Measurements from ENCODE around the gene TMEM132C. TPM values are rescaled to one million over a fixed set of nuclear protein-coding genes. Genes with fewer than 3 reads are reported as not detected.

The TMEM132C gene
- total and polyA plus RNA-seq, 4 donors, result 0.05 to 0.08 (median 0.05) TPM; not detected in 1

DNA sequence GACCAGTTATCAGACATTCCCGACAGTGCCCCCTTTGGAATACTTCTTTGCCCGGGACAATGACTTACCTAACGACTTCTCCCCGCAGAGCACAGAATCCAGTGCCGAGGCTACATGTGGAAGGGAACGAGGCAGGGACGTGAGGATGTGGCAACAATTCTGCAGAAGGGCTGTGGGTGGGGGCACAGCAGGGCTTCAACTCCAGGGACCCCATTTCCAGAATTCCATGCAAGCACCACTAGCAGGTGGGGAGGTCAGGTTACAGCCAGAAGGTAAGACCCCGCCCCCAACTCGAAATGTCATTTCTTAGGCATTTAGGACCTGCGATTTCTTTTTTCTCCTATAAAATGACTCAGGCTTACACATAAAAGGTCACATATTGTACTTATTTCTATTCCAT, 207.9 kb downstream of the TMEM132C start:
- WGBS, result 64% methylated on average over 10 of the region's 10 CpGs
- no peak for DNase-seq (ENCODE audit: low spot score)
- Histone ChIP-seq H3K4me3 (ENCODE audit: low read depth in 1 of 3, low read length in 3 of 3) (no peak overlapping the region), H3K9me3 (ENCODE audit: control insufficient read depth in 4 of 4, low read length in 3 of 4) (no peaks in the 10 kb centered on the region), H3K27me3 (ENCODE audit: control insufficient read depth in 4 of 4, insufficient read depth in 4 of 4, low read length in 3 of 4) (no peaks in the 10 kb centered on the region), H3K36me3 (ENCODE audit: control insufficient read depth in 4 of 4, insufficient read depth in 3 of 4, low read depth in 1 of 4, low read length in 3 of 4) (no peaks in the 10 kb centered on the region), H3K27ac (ENCODE audit: low read depth in 1 of 2, low read length in 2 of 2) (no peak overlapping the region), H3K4me1 (ENCODE audit: control insufficient read depth in 4 of 4, insufficient read depth in 4 of 4, low read length in 3 of 4) (no peaks in the 10 kb centered on the region), H3K9ac (ENCODE audit: low read depth in 1 of 2, low read length in 2 of 2) (no peak overlapping the region)
- TF ChIP-seq, protein P1, sequence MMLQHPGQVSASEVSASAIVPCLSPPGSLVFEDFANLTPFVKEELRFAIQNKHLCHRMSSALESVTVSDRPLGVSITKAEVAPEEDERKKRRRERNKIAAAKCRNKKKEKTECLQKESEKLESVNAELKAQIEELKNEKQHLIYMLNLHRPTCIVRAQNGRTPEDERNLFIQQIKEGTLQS (IDR thresholded peaks at IDR 0.05), result no peak
- TF ChIP-seq EGR1 (IDR thresholded peaks at IDR 0.05; ENCODE audit: low read depth in 2 of 2), result no peak
- no peak for TF ChIP-seq RAD21 (IDR thresholded peaks at IDR 0.05)
- TF ChIP-seq, protein P2, sequence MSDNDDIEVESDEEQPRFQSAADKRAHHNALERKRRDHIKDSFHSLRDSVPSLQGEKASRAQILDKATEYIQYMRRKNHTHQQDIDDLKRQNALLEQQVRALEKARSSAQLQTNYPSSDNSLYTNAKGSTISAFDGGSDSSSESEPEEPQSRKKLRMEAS (IDR thresholded peaks at IDR 0.05), result no peak
- TF ChIP-seq YY1 (IDR thresholded peaks at IDR 0.05), result no peak
- no peak for TF ChIP-seq GABPA (IDR thresholded peaks at IDR 0.05 in 1 of 2, conservative IDR thresholded peaks at IDR 0.05 in 1 of 2)
- no peak for TF ChIP-seq HNF4G (IDR thresholded peaks at IDR 0.05)
- TF ChIP-seq, protein P3, sequence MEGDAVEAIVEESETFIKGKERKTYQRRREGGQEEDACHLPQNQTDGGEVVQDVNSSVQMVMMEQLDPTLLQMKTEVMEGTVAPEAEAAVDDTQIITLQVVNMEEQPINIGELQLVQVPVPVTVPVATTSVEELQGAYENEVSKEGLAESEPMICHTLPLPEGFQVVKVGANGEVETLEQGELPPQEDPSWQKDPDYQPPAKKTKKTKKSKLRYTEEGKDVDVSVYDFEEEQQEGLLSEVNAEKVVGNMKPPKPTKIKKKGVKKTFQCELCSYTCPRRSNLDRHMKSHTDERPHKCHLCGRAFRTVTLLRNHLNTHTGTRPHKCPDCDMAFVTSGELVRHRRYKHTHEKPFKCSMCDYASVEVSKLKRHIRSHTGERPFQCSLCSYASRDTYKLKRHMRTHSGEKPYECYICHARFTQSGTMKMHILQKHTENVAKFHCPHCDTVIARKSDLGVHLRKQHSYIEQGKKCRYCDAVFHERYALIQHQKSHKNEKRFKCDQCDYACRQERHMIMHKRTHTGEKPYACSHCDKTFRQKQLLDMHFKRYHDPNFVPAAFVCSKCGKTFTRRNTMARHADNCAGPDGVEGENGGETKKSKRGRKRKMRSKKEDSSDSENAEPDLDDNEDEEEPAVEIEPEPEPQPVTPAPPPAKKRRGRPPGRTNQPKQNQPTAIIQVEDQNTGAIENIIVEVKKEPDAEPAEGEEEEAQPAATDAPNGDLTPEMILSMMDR (IDR thresholded peaks at IDR 0.05; ENCODE audit: low read depth, low read length, missing input control), result no peak
- TF ChIP-seq JUND (IDR thresholded peaks at IDR 0.05), result no peak
- TF ChIP-seq FOXA1 (IDR thresholded peaks at IDR 0.05), result no peak
- TF ChIP-seq, protein P4, sequence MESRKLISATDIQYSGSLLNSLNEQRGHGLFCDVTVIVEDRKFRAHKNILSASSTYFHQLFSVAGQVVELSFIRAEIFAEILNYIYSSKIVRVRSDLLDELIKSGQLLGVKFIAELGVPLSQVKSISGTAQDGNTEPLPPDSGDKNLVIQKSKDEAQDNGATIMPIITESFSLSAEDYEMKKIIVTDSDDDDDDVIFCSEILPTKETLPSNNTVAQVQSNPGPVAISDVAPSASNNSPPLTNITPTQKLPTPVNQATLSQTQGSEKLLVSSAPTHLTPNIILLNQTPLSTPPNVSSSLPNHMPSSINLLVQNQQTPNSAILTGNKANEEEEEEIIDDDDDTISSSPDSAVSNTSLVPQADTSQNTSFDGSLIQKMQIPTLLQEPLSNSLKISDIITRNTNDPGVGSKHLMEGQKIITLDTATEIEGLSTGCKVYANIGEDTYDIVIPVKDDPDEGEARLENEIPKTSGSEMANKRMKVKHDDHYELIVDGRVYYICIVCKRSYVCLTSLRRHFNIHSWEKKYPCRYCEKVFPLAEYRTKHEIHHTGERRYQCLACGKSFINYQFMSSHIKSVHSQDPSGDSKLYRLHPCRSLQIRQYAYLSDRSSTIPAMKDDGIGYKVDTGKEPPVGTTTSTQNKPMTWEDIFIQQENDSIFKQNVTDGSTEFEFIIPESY (IDR thresholded peaks at IDR 0.05), result no peak
- TF ChIP-seq RXRA (IDR thresholded peaks at IDR 0.05), result no peak
- TF ChIP-seq SP1 (IDR thresholded peaks at IDR 0.05), result no peak
- TF ChIP-seq HNF4A (conservative IDR thresholded peaks at IDR 0.05), result no peak
- TF ChIP-seq FOXA2 (IDR thresholded peaks at IDR 0.05), result no peak

DNA sequence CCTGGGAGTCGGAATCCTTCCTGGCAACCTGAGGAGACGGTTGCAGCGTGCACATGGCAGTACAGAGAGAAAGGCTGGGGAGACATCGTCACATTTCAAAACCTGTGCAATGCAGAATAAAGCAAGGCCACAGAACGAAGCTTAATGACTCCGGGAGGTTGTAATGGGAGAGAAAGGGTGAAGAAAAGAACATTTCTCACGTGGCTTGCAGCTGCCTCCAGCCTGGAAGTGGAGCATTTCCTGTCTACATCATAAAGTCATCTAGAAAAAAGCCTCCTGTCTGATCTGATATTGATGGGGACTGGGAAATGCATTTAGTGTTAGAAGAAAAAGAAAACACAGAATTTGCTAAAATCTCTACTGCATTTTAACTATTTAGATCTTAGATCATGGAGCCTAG, 209.3 kb downstream of the TMEM132C start:
- 53% methylated on average over 7 of the region's 7 CpGs for WGBS
- no peak overlapping the region for H3K9ac ChIP-seq (ENCODE audit: low read depth in 1 of 2, low read length in 2 of 2)
- H3K9me3 ChIP-seq (ENCODE audit: control insufficient read depth in 4 of 4, low read length in 3 of 4), result no peaks in the 10 kb centered on the region
- H3K36me3 ChIP-seq (ENCODE audit: control insufficient read depth in 4 of 4, insufficient read depth in 3 of 4, low read depth in 1 of 4, low read length in 3 of 4), result no peaks in the 10 kb centered on the region
- H3K27ac ChIP-seq (ENCODE audit: low read depth in 1 of 2, low read length in 2 of 2), result no peak overlapping the region
- H3K4me3 ChIP-seq (ENCODE audit: low read depth in 1 of 3, low read length in 3 of 3), result no peak overlapping the region
- TF ChIP-seq, protein P4 (IDR thresholded peaks at IDR 0.05), result no peak
- TF ChIP-seq, protein P5, sequence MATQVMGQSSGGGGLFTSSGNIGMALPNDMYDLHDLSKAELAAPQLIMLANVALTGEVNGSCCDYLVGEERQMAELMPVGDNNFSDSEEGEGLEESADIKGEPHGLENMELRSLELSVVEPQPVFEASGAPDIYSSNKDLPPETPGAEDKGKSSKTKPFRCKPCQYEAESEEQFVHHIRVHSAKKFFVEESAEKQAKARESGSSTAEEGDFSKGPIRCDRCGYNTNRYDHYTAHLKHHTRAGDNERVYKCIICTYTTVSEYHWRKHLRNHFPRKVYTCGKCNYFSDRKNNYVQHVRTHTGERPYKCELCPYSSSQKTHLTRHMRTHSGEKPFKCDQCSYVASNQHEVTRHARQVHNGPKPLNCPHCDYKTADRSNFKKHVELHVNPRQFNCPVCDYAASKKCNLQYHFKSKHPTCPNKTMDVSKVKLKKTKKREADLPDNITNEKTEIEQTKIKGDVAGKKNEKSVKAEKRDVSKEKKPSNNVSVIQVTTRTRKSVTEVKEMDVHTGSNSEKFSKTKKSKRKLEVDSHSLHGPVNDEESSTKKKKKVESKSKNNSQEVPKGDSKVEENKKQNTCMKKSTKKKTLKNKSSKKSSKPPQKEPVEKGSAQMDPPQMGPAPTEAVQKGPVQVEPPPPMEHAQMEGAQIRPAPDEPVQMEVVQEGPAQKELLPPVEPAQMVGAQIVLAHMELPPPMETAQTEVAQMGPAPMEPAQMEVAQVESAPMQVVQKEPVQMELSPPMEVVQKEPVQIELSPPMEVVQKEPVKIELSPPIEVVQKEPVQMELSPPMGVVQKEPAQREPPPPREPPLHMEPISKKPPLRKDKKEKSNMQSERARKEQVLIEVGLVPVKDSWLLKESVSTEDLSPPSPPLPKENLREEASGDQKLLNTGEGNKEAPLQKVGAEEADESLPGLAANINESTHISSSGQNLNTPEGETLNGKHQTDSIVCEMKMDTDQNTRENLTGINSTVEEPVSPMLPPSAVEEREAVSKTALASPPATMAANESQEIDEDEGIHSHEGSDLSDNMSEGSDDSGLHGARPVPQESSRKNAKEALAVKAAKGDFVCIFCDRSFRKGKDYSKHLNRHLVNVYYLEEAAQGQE (IDR thresholded peaks at IDR 0.05), result no peak
- TF ChIP-seq, protein P1 (IDR thresholded peaks at IDR 0.05), result no peak
- TF ChIP-seq YY1 (IDR thresholded peaks at IDR 0.05), result no peak
- no peak for TF ChIP-seq FOXA2 (IDR thresholded peaks at IDR 0.05)
- TF ChIP-seq RAD21 (IDR thresholded peaks at IDR 0.05), result no peak
- TF ChIP-seq TAF1 (conservative IDR thresholded peaks at IDR 0.05), result no peak
- TF ChIP-seq, protein P2 (IDR thresholded peaks at IDR 0.05), result no peak
- no peak for TF ChIP-seq NR2F2 (IDR thresholded peaks at IDR 0.05)
- no peak for TF ChIP-seq SP1 (IDR thresholded peaks at IDR 0.05)
- no peak for TF ChIP-seq JUND (IDR thresholded peaks at IDR 0.05)
- no peak for TF ChIP-seq HNF4A (conservative IDR thresholded peaks at IDR 0.05)
- no peak for DNase-seq (ENCODE audit: low spot score)
- no peaks in the 10 kb centered on the region for H3K27me3 ChIP-seq (ENCODE audit: control insufficient read depth in 4 of 4, insufficient read depth in 4 of 4, low read length in 3 of 4)
- H3K4me1 ChIP-seq (ENCODE audit: control insufficient read depth in 4 of 4, insufficient read depth in 4 of 4, low read length in 3 of 4), result no peaks in the 10 kb centered on the region

Data from liver (tissue), 9 donors.